Erythroblast (primary cell): ENCODE measurements around the gene IFI16.
"Not testable (repeated sequence)": the region's sequence is repeated elsewhere in the genome, so short reads cannot be mapped to it uniquely, and the experiment has no call there.

Source experiments
- DNase-seq, 2 experiments: peaks; one replicate each; lab custom pipeline; 2025; lab: John Stamatoyannopoulos, UW
- GATA1 ChIP-seq: IDR thresholded peaks from 2 replicates; pipeline ENCODE4 v1.6.1; 2011; ENCODE audit warnings: low read depth, mild to moderate bottlenecking, control low read depth, low read length, moderate library complexity
- POLR2A ChIP-seq: IDR thresholded peaks from 2 replicates; pipeline ENCODE4 v1.6.1; 2011; ENCODE audit warnings: mild to moderate bottlenecking, low read length

The IFI16 gene

GRCh38 chr1:158998781-158999161 is 10.9 kb upstream of the IFI16 start:
- TF ChIP-seq POLR2A, result no peak
- TF ChIP-seq GATA1, result no peak
- peak; percentile 71 to 84 for DNase-seq

DNA sequence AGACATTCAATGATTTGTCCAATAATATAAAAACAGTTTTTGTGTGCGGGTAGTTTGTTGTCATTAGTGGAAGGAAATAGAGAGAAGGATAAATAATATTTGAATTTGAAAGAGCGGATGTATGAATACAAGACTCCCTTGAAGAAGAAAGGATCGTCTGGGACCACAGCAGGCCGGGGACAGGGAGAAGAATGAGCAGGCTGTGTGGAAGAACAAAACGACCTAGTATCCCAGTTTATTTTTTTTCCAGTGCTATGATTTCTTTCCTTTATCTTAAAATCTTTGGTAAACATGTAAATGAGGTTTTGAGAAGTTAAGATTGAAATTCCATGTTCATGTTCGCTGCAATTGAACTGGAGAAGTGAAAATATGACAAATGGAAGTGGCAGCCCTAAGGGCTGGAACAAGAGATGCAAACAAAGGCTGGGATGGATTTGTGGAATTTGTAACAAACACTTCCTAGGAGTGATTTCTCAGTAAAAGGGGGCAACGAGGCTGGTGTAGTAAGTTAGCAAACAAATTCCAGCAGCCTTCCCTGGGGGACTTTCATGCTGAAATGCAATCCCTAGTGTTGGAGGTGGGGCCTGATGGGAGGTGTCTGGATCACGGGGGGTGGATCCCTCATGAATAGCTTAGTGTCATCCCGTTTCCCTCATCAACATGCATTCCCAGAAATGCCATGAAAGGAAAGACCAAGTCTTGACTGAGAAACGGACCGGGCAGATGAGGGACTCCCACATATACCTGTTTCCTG is 10.2 kb upstream of the IFI16 start:
- TF ChIP-seq GATA1 (no peak), POLR2A (no peak)
- DNase-seq, result peak in 1 of 2 experiments; percentile 18

DNA sequence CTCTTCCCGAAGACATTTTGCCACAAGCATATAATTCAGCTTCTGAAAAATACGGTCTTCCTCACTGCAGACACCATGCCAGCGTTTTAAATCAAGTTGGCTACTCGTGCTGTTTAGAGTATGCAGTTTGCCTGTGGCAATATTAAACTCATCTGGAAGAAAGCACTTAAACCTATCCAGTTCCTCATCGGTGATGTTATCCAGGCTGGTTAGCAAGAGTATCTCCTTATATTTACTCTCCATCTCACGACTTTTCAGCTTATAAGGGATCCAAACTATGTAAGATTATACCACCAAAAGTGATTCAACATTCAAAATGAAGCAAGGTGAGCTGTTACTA is 9.7 kb upstream of the IFI16 start:
- TF ChIP-seq POLR2A, result no peak
- TF ChIP-seq GATA1, result no peak
- no peak for DNase-seq

- TF ChIP-seq GATA1 (no peak), POLR2A (no peak)
Observed at GRCh38 chr1:159000625-159001024, 9.1 kb upstream of the IFI16 start.

DNA sequence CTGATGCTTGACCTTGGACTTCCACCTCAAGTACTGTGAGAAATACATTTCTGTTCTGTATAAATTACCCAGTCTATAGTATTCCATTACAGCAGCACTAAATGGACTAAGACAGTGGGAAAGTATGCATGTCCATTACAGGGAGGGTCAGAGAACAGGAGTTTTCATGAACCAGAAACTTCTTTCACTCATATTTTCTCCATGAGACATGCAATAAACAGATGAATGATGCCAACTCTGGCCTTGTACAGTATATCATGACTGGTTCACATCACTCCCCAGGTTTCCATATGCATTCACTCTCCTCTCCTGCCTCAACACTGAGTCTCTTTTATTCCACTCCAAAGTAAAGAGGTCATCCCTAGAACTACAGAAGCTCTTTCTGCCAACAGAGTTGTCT is 4.5 kb upstream of the IFI16 start:
- no peak for TF ChIP-seq POLR2A
- DNase-seq, result no peak

More at GRCh38 chr1:159000625-159001024, 9.1 kb upstream of the IFI16 start:
- DNase-seq, result peak in 1 of 2 experiments; percentile 55

GRCh38 chr1:159005676-159006075 is 4.0 kb upstream of the IFI16 start:
- TF ChIP-seq POLR2A (no peak), GATA1 (no peak)
- DNase-seq, result no peak

- DNase-seq, result not testable (repeated sequence)
Observed at GRCh38 chr1:159006210-159006807, 3.4 kb upstream of the IFI16 start.

DNA sequence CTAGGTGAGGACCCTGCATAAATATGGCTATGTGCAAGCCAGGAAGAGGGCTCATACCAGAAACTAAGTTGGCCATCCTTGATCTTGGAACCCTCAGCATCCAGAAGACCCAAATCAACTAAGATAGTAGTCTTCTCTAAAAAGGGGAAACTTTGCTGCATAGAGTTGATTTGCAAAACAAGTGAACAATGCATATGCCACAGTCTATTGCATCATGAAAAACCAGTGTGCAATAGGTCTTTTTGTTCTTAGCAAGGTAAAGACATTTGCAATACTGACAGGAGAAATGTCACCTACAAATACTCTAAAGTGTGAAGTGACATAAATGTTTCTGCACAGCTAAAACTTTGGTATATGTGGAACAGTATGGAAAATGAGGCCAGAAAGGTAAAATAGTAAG is 2.0 kb upstream of the IFI16 start:
- TF ChIP-seq POLR2A, result no peak
- no peak for TF ChIP-seq GATA1
- DNase-seq, result no peak

GRCh38 chr1:159008744-159009188 is 941 bp upstream of the IFI16 start:
- no peak for DNase-seq
- TF ChIP-seq GATA1, result no peak

GRCh38 chr1:159009287-159009686 is 420 bp upstream of the IFI16 start:
- no peak for DNase-seq
- TF ChIP-seq POLR2A (no peak), GATA1 (no peak)

DNA sequence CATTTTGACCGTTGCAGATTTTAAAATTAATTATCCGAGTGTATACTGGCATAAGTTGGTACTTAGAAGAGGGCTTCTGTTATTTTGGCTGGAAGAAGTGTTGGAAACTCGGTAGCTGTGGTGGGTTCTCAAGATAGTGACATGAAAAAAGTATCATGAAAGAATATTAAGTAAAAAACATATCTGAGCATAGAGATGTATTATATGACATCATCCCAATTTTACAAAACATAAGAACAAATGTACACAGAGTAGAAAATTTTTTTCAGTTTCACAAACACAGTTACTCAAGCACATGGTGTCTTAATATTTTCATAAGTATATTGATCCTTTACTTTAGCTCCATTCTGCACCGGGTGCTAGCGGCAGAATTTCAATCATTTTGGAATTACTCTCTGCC is 684 bp downstream of the IFI16 start:
- no peak for DNase-seq

DNA sequence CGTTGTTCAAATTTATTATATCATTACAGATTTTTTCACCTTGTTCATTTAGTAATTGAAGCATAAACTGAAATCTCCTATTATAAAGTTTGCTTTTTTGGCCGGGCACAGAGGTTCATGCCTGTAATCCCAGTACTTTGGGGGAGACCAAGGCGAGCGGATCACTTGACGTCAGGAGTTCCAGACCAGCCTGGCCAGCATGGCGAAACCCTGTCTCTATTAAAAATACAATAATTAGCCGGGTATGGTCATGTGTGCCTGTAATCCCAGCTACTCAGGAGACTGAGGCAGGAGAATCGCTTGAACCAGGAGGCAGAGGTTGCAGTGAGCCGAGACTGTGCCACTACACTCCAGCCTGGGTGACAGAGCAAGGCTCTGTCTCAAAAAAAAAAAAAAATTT is 1.3 kb downstream of the IFI16 start:
- DNase-seq, result not testable (repeated sequence)

More for the DNA sequence above, 684 bp downstream of the IFI16 start:
- TF ChIP-seq POLR2A (no peak), GATA1 (no peak)

- no peak for TF ChIP-seq GATA1
- no peak for TF ChIP-seq POLR2A
- no peak for DNase-seq
Observed at GRCh38 chr1:159011751-159012150, 2.0 kb downstream of the IFI16 start.

GRCh38 chr1:159012495-159012894 is 2.8 kb downstream of the IFI16 start:
- no peak for DNase-seq
- TF ChIP-seq GATA1, result no peak
- no peak for TF ChIP-seq POLR2A

GRCh38 chr1:159014003-159014571 is 4.4 kb downstream of the IFI16 start:
- TF ChIP-seq GATA1, result no peak
- TF ChIP-seq POLR2A, result no peak
- no peak for DNase-seq

DNA sequence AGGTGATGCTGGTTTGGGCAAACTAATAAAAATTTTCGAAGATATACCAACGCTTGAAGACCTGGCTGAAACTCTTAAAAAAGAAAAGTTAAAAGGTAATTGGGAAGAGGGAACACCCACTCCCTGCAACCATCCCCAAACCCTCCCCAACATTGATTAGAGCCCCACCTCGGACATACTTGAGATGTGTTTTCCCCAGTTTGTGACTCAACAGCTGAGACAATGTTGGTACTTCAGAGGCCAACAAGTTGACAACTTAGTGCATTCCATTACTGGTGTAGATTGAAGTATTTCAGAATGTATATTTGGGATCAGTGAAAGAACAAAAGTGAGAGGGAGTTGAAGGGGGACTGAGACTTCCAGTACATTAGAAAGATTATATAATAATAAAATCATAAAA is 5.1 kb downstream of the IFI16 start:
- no peak for DNase-seq
- TF ChIP-seq GATA1 (no peak), POLR2A (no peak)
